GM06990 (cell line): ENCODE results near the gene SACM1L.
"Not testable (repeated sequence)": the region's sequence is repeated elsewhere in the genome, so short reads cannot be mapped to it uniquely, and the experiment has no call there.

ENCODE experiments used
- DNase-seq: peaks from one replicate; pipeline ENCODE4 v3.0.0-alpha.2; 2011; ENCODE audit not compliant: insufficient read length; ENCODE audit errors: extremely low read depth
- H3K27me3 ChIP-seq: replicated peaks from 2 replicates; pipeline ENCODE4 v1.6.0; 2011; ENCODE audit warnings: low read length; ENCODE audit not compliant: control insufficient read depth, insufficient read depth
- H3K36me3 ChIP-seq: 2 replicates; pipeline ENCODE4 v1.5.1; 2011; ENCODE audit warnings: low read length; ENCODE audit not compliant: control insufficient read depth, insufficient read depth
- H3K4me3 ChIP-seq: replicated peaks from 2 replicates; pipeline ENCODE4 v1.5.1; 2011; ENCODE audit warnings: low read depth, mild to moderate bottlenecking, control low read depth, low read length
- TF ChIP-seq, protein P1 (sequence below): IDR thresholded peaks from 2 replicates; pipeline ENCODE4 v1.5.1; 2011; ENCODE audit warnings: low read length, control low read depth, mild to moderate bottlenecking, inconsistent platforms; ENCODE audit not compliant: insufficient read depth, poor library complexity, severe bottlenecking

SACM1L gene

GRCh38 chr3:45690336-45691035 is 1.3 kb downstream of the SACM1L start:
- no peak for DNase-seq
- H3K36me3 ChIP-seq, result no peaks in the 10 kb centered on the region; the same call in 1 of the 2 replicates
- TF ChIP-seq, protein P1, sequence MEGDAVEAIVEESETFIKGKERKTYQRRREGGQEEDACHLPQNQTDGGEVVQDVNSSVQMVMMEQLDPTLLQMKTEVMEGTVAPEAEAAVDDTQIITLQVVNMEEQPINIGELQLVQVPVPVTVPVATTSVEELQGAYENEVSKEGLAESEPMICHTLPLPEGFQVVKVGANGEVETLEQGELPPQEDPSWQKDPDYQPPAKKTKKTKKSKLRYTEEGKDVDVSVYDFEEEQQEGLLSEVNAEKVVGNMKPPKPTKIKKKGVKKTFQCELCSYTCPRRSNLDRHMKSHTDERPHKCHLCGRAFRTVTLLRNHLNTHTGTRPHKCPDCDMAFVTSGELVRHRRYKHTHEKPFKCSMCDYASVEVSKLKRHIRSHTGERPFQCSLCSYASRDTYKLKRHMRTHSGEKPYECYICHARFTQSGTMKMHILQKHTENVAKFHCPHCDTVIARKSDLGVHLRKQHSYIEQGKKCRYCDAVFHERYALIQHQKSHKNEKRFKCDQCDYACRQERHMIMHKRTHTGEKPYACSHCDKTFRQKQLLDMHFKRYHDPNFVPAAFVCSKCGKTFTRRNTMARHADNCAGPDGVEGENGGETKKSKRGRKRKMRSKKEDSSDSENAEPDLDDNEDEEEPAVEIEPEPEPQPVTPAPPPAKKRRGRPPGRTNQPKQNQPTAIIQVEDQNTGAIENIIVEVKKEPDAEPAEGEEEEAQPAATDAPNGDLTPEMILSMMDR, result no peak
- H3K4me3 ChIP-seq, result peak overlapping the region; percentile 75
- H3K27me3 ChIP-seq, result no peaks in the 10 kb centered on the region

DNA sequence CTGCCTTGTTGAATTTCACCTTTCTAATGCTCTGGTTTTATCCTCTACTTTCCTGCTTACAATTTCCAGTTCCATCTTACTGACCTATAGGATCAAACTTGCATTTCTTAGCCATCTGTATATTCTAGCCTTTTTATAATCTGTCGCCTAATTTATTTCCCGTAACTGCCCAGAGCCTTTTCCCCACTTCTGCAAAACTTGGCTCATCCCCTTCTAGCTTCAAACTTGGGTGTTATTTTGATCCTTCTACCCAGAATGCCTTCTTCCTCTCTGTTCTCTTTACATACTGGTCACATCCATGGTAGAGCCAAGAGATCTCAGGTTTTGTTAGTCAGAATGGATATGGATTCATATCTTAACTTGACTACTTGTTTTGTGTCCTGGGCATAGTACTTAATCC is 2.6 kb downstream of the SACM1L start:
- Histone ChIP-seq H3K4me3 (no peak overlapping the region), H3K27me3 (no peaks in the 10 kb centered on the region)

GRCh38 chr3:45692866-45693265 is 3.7 kb downstream of the SACM1L start:
- Histone ChIP-seq H3K36me3 (no peaks in the 10 kb centered on the region; the same call in 1 of the 2 replicates), H3K27me3 (no peaks in the 10 kb centered on the region), H3K4me3 (no peak overlapping the region)
- no peak for DNase-seq
- TF ChIP-seq, protein P1, result no peak

More for the DNA sequence above, 2.6 kb downstream of the SACM1L start:
- TF ChIP-seq, protein P1, result no peak
- no peaks in the 10 kb centered on the region; the same call in 1 of the 2 replicates for H3K36me3 ChIP-seq
- DNase-seq, result no peak

DNA sequence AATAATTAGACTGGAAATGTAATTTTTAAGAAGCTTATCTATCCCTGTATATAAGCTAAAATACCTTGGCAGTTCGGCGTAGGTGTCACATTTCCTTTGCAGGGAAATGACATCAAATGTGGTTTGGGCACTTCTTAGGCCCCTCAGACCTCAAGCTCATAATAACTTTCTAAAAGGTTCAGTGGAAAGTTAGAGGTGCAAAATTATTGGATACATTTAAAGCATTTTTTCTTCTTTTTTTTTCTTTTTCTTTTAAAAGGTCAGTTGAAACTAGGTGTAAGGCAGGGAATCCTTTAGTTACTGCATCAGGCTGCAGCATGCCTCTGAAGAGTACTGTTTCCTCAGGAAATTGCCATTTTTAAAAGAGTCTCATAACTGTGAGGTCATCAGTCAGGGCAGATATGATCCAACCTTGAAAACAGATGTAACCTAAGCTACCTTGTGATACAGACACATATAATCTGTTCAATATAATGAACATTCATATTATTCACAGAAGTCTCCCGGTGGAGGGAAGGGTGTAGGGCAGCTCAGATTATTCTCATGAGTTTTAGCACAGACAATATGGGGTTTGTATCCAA is 4.8 kb downstream of the SACM1L start:
- TF ChIP-seq, protein P1, result no peak
- no peak for DNase-seq
- no peak overlapping the region for H3K4me3 ChIP-seq
- no peaks in the 10 kb centered on the region; the same call in 1 of the 2 replicates for H3K36me3 ChIP-seq
- H3K27me3 ChIP-seq, result no peaks in the 10 kb centered on the region

- not testable (repeated sequence) for H3K4me3 ChIP-seq, DNase-seq, H3K36me3 ChIP-seq, H3K27me3 ChIP-seq
Observed at GRCh38 chr3:45695166-45695565, 6.0 kb downstream of the SACM1L start.

GRCh38 chr3:45700570-45701073 is 11.4 kb downstream of the SACM1L start:
- DNase-seq, result no peak
- TF ChIP-seq, protein P1, result no peak
- Histone ChIP-seq H3K36me3 (no peaks in the 10 kb centered on the region; the same call in 1 of the 2 replicates), H3K27me3 (no peaks in the 10 kb centered on the region), H3K4me3 (no peak overlapping the region)
